ENCODE measurements around the gene PLA2G12A. TPM values are rescaled to one million over a fixed set of nuclear protein-coding genes. Genes with fewer than 3 reads are reported as not detected.

The PLA2G12A gene
- total RNA-seq, 1 donor from 2014 or later = 28.2 TPM

- no peaks in the 10 kb centered on the region for H3K36me3 ChIP-seq (ENCODE audit: control insufficient read depth, insufficient read depth, low read length)
- no peak overlapping the region for H3K4me3 ChIP-seq (ENCODE audit: low read depth, low read length)
- no peaks in the 10 kb centered on the region for H3K27me3 ChIP-seq (ENCODE audit: control insufficient read depth, insufficient read depth, low read length)
- no peak for DNase-seq (ENCODE audit: low read depth)
- TF ChIP-seq CTCF (IDR thresholded peaks at IDR 0.05; ENCODE audit: insufficient read depth, low read length, poor library complexity, severe bottlenecking) = no peak
Observed at GRCh38 chr4:109662116-109662515, 67.8 kb downstream of the PLA2G12A start.

Other genes with a start within 250 kb of the PLA2G12A start
- 13.2 and 29.2 TPM in 2 replicates for gene MCUB, start 169.8 kb downstream of the PLA2G12A start, total RNA-seq
- gene CASP6, start 26.6 kb downstream of the PLA2G12A start, total RNA-seq = 51.8 and 53.6 TPM in 2 replicates
- gene CFI, start 71.9 kb upstream of the PLA2G12A start, total RNA-seq = 3.0 and 4.2 TPM in 2 replicates
- 13.0 and 16.4 TPM in 2 replicates for gene GAR1, start 85.7 kb upstream of the PLA2G12A start, total RNA-seq
- gene RRH, start 97.9 kb upstream of the PLA2G12A start, total RNA-seq = not detected in 2 replicates
- gene LRIT3, start 118.0 kb upstream of the PLA2G12A start, total RNA-seq = 0.08 and 0.14 TPM in 2 replicates
- gene EGF, start 182.8 kb upstream of the PLA2G12A start, total RNA-seq = 0.21 and 1.0 TPM in 2 replicates